Measurements from ENCODE around the gene CGAS.
"Not testable (repeated sequence)": the region's sequence is repeated elsewhere in the genome, so short reads cannot be mapped to it uniquely, and the experiment has no call there.

The CGAS gene

DNA sequence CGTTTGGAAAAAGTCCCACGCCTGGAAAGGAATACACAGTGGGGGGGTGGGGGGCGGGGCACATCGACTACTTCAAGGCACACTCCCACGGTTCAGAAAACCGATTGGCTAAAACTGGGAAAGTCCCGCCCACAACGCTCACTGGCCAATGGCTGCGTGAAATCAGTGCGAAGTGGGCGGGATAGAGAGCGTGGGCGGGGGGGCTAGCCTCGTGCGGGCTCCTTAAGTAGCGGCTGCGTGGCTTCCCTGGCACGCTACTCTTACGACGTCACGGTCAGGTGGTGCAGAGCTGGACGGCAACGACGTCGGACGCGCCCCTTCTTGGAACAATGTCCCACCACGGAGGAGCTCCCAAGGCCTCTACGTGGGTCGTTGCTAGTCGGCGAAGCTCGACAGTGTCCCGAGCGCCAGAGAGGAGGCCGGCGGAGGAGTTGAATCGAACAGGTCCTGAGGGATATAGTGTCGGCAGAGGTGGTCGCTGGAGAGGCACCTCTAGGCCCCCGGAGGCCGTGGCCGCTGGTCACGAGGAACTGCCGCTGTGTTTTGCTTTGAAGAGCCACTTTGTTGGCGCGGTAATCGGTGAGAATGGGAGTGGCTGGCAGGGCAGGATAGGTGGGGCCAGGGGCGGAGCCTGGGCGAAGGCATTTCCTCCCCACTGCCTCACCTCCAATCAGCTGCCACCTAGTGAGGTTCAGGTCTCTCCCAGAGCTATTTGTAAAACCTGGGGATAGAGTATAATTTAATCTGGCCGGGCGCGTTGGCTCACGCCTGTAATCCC is 57.3 kb downstream of the CGAS start, which contains the start of gene DDX43:
Gene DDX43, plus strand, starts transcription at position 252 of the 778 bp plus-strand sequence. Its CDS starts 78 bp downstream, at position 330.
- H3K27ac ChIP-seq, result no peak within 1 kb of the TSS
- TF ChIP-seq CTCF (conservative IDR thresholded peaks at IDR 0.05), result no peak

DNA sequence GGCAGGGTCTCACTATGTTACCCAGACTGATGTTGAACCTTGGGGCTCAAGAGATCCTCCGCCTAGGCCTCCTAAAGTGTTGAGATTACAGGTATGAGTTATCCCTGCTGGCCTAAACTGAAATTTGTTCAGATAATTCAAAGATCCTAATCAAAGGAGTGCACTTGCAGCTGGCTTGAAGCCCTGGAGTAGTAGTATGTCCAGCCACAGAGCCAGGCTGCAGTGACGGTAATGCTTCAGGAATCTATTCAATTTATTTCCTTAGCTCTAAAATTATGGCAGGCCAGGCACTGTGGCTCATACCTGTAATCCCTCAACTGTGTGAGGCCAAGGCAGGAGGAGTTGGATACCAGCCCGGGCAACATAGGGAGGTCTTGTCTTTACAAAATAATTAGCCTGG is 58.8 kb downstream of the CGAS start:
- H3K27ac ChIP-seq, result no peak overlapping the region
- no peak for TF ChIP-seq CTCF (conservative IDR thresholded peaks at IDR 0.05)

DNA sequence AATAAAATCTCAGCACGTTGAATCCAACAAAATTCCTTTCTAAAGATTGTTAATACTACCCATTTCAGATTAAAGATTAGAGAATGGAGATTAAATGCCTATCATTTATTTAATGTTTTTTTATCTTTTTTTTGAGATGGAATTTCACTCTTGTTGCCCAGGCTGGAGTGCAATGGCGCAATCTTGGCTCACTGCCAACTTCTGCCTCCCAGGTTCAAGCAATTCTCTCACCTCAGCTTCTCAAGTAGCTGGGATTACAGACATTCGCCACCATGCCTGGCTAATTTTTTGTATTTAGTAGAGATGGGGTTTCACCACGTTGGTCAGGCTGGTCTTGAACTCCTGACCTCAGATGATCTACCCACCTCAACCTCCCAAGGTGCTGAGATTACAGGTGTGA is 59.9 kb downstream of the CGAS start:
- H3K27ac ChIP-seq, result not testable (repeated sequence)

DNA sequence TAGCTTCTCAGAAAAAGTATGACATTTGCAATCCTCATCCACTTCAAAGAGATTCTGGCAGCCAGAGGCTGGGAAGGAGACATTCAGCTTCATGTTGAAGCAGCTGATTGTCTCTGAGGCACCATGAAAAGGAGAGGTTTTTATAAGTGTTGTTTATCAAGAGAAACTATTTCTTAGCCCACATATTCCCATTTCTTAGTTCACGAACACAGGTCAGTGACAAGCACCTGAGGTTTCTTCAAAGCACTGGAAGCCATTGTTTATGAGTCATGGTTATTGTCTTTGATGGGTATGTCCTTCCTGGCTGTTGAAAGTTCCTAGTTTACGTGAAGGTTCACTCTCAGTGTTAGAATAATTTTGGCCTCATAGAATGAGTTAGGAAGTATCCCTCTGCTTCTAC is 60.4 kb downstream of the CGAS start:
- no peak for TF ChIP-seq CTCF (conservative IDR thresholded peaks at IDR 0.05)
- no peak overlapping the region for H3K27ac ChIP-seq

GRCh38 chr6:73389854-73390253 is 62.2 kb downstream of the CGAS start:
- TF ChIP-seq CTCF (conservative IDR thresholded peaks at IDR 0.05), result no peak
- H3K27ac ChIP-seq, result no peak overlapping the region

DNA sequence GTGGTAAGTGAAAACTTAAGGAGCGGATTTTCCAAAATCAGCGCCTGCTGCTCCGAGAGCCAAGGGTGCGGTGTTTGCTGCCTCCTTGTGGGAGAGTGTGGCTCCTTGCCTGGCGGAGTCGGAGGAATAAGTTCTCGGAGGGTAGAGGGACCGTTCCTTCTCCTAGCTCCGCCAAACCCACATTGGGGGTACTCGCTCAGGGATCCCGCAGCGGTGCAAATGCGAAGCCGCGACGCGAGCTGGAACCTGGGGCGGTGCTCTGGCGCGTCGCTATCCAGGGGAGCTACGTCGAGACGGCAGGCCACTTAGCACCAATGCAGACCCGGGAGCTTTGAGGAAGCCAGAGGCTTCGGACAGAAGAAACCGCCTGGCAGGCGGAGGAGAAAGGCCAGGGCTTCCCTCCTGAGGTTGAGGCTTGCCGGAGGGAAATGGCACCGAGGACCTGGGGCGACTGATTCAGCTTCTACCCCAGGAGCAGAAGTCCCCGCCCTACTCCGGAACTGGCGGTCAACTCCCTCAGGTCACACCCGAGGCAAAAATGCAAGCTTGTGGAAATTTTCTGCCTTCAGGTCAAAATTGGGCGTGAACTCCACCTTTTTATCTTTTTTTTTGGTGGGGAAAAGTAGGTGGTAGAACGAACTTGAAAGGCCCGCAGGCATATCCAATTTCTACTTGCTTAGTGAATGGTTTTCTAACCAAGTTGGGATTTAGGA is 63.1 kb downstream of the CGAS start:
- peak overlapping the region; percentile 11; the same call in 1 of the 2 replicates for H3K27ac ChIP-seq
- peak; percentile 86 for TF ChIP-seq CTCF (conservative IDR thresholded peaks at IDR 0.05)

GRCh38 chr6:73388433-73388799 is 63.7 kb downstream of the CGAS start:
- TF ChIP-seq CTCF (conservative IDR thresholded peaks at IDR 0.05), result no peak
- H3K27ac ChIP-seq, result no peak overlapping the region
